Natural killer cell (primary cell): Measurements from ENCODE around the gene MYH14. TPM values are rescaled to one million over a fixed set of nuclear protein-coding genes. Genes with fewer than 3 reads are reported as not detected.

Experiments used
- ATAC-seq, 3 donors: fragments of 150-1000 bp in 2 of 3; fragments of 200-7000 bp in 1 of 3; cut with Tn5 transposase; 1 replicate in 1 of 3; 2 replicates in 2 of 3; pipeline ENCODE4 v1.10.0; 2021; ENCODE audit warnings: mild to moderate bottlenecking in 2 of 3, moderate library complexity in 2 of 3
- DNase-seq, 2 donors: peaks; one replicate each; pipeline versions ENCODE4 v3.0.0 to v3.0.0-alpha.2; 2013 to 2021; ENCODE audit warnings: mixed read lengths in 1 of 2
- H3K27ac ChIP-seq: one replicate; pipeline ENCODE4 v1.5.1; 2013; ENCODE audit warnings: mild to moderate bottlenecking, low read length
- H3K27me3 ChIP-seq: one replicate; pipeline ENCODE4 v1.6.1; 2013; ENCODE audit warnings: low read length; ENCODE audit not compliant: control insufficient read depth, insufficient read depth
- H3K36me3 ChIP-seq: one replicate; pipeline ENCODE4 v1.6.1; 2013; ENCODE audit warnings: low read length; ENCODE audit not compliant: control insufficient read depth, insufficient read depth
- H3K4me1 ChIP-seq: one replicate; pipeline ENCODE4 v1.6.1; 2013; ENCODE audit warnings: low read length; ENCODE audit not compliant: control insufficient read depth, insufficient read depth
- H3K4me3 ChIP-seq: one replicate; pipeline ENCODE4 v1.5.1; 2013; ENCODE audit warnings: low read length
- H3K9me3 ChIP-seq: one replicate; pipeline ENCODE4 v1.6.1; 2013; ENCODE audit warnings: low read length; ENCODE audit not compliant: control insufficient read depth, insufficient read depth
- H3K27ac Mint-ChIP-seq, 2 donors: one replicate each; pipeline ENCODE4 v1.8.0; 2022; ENCODE audit warnings: mild to moderate bottlenecking in 2 of 2, mixed read lengths in 2 of 2, moderate library complexity in 1 of 2
- H3K27me3 Mint-ChIP-seq, 2 donors: one replicate each; pipeline ENCODE4 v1.8.0; 2022; ENCODE audit warnings: low read depth in 2 of 2, mixed read lengths in 2 of 2
- H3K36me3 Mint-ChIP-seq: one replicate; pipeline ENCODE4 v1.8.0; 2022; ENCODE audit warnings: mixed read lengths
- H3K4me1 Mint-ChIP-seq, 2 donors: one replicate each; pipeline ENCODE4 v1.8.0; 2022; ENCODE audit warnings: mixed read lengths in 2 of 2
- H3K4me3 Mint-ChIP-seq: one replicate; pipeline ENCODE4 v1.8.0; 2022; ENCODE audit warnings: mild to moderate bottlenecking, moderate library complexity, mixed read lengths
- H3K9me3 Mint-ChIP-seq, 2 donors: one replicate each; pipeline ENCODE4 v1.8.0; 2022; ENCODE audit warnings: mixed read lengths in 2 of 2
- CTCF ChIP-seq: fragments of 200-600 bp; IDR thresholded peaks from one replicate; pipeline ENCODE4 v1.8.0; 2022; ENCODE audit warnings: antibody characterized with exemption
- WGBS: methylation state at CpG from one replicate; pipeline ENCODE4 v1.1.7; 2013; ENCODE audit warnings: missing lambda C conversion rate; ENCODE audit not compliant: insufficient coverage; 5-methylcytosine and 5-hydroxymethylcytosine counted together
- intact Hi-C: fragments of 100-400 bp; cut with micrococcal nuclease; formaldehyde crosslinking; loops from one replicate; pipeline ENCODE4 v1.14.2; 2022
- total RNA-seq, 4 donors: library from RNA; stranded (reverse); fragments of 120-200 nt in 1 of 4; gene quantifications; one replicate each; pipeline versions ENCODE4 v1.2.3 to v1.2.4, GENCODE V29; 2013 to 2022

MYH14 gene
- total RNA-seq, 3 donors from 2014 or later (not counting 1 experiment from before 2014, with no cell fraction given): not detected

- ATAC-seq: no peak
- no peak overlapping the region for H3K27ac Mint-ChIP-seq
Observed at GRCh38 chr19:50280074-50280473, 76.7 kb downstream of the MYH14 start.

GRCh38 chr19:50280983-50281382 is 77.6 kb downstream of the MYH14 start:
- TF ChIP-seq CTCF: no peak
- intact Hi-C loops: no loop called here
- Histone ChIP-seq H3K27me3 (no peaks in the 10 kb centered on the region), H3K27ac (no peak overlapping the region), H3K9me3 (no peaks in the 10 kb centered on the region), H3K36me3 (no peaks in the 10 kb centered on the region), H3K4me3 (no peak overlapping the region), H3K4me1 (no peaks in the 10 kb centered on the region)
- H3K36me3 Mint-ChIP-seq: no peaks in the 10 kb centered on the region
- 100% methylated on average over 1 of the region's 3 CpGs for WGBS
- ATAC-seq (no peak), DNase-seq (no peak)
- no peaks in the 10 kb centered on the region for H3K4me1 Mint-ChIP-seq
- peaks cover 0 to 5% of the 10 kb centered on the region in 2 donors for H3K9me3 Mint-ChIP-seq
- H3K27ac Mint-ChIP-seq: no peak overlapping the region
- H3K4me3 Mint-ChIP-seq: no peak overlapping the region
- peaks cover 5 to 7% of the 10 kb centered on the region in 2 donors for H3K27me3 Mint-ChIP-seq

More at GRCh38 chr19:50280074-50280473, 76.7 kb downstream of the MYH14 start:
- H3K9me3 Mint-ChIP-seq: no peaks in the 10 kb centered on the region
- peaks cover 4% of the 10 kb centered on the region in 2 donors for H3K27me3 Mint-ChIP-seq
- Histone ChIP-seq H3K9me3 (no peaks in the 10 kb centered on the region), H3K4me3 (no peak overlapping the region), H3K36me3 (no peaks in the 10 kb centered on the region), H3K27ac (no peak overlapping the region), H3K27me3 (no peaks in the 10 kb centered on the region), H3K4me1 (no peaks in the 10 kb centered on the region)
- no peak overlapping the region for H3K4me3 Mint-ChIP-seq
- intact Hi-C loops: no loop called here
- TF ChIP-seq CTCF: no peak
- WGBS: 91% methylated on average over 14 of the region's 14 CpGs
- no peaks in the 10 kb centered on the region for H3K36me3 Mint-ChIP-seq
- H3K4me1 Mint-ChIP-seq: no peaks in the 10 kb centered on the region
- DNase-seq: no peak

- WGBS: 92% methylated on average over 22 of the region's 22 CpGs
- Mint-ChIP-seq H3K9me3 (peaks cover 0 to 9% of the 10 kb centered on the region in 2 donors), H3K27ac (no peak overlapping the region), H3K27me3 (peaks cover 5 to 7% of the 10 kb centered on the region in 2 donors), H3K36me3 (no peaks in the 10 kb centered on the region), H3K4me1 (no peaks in the 10 kb centered on the region), H3K4me3 (no peak overlapping the region)
- no peaks in the 10 kb centered on the region for H3K4me1 ChIP-seq
- no peak overlapping the region for H3K27ac ChIP-seq
- peaks cover 3% of the 10 kb centered on the region for H3K9me3 ChIP-seq
- no peak for TF ChIP-seq CTCF
- ATAC-seq (no peak), DNase-seq (no peak)
- H3K4me3 ChIP-seq: no peak overlapping the region
- intact Hi-C loops: no loop called here
- H3K36me3 ChIP-seq: no peaks in the 10 kb centered on the region
- H3K27me3 ChIP-seq: no peaks in the 10 kb centered on the region
Observed at GRCh38 chr19:50281491-50281890, 78.1 kb downstream of the MYH14 start.

GRCh38 chr19:50285833-50286232 is 82.4 kb downstream of the MYH14 start:
- Histone ChIP-seq H3K4me3 (no peak overlapping the region), H3K27me3 (no peaks in the 10 kb centered on the region), H3K4me1 (no peaks in the 10 kb centered on the region), H3K27ac (no peak overlapping the region), H3K9me3 (peaks cover 6% of the 10 kb centered on the region), H3K36me3 (no peaks in the 10 kb centered on the region)
- Mint-ChIP-seq H3K36me3 (no peaks in the 10 kb centered on the region), H3K9me3 (peaks cover 2 to 9% of the 10 kb centered on the region in 2 donors), H3K27ac (no peak overlapping the region), H3K4me1 (no peaks in the 10 kb centered on the region), H3K4me3 (no peak overlapping the region), H3K27me3 (peaks cover 5 to 10% of the 10 kb centered on the region in 2 donors)
- ATAC-seq (no peak), DNase-seq (no peak)
- intact Hi-C loops: no loop called here
- TF ChIP-seq CTCF: no peak
- WGBS: no CpG with 5 or more reads among the region's 2 CpGs
